ENCODE measurements around the gene CYP4F2.
"Not testable (repeated sequence)": the region's sequence is repeated elsewhere in the genome, so short reads cannot be mapped to it uniquely, and the experiment has no call there.

CYP4F2 gene

GRCh38 chr19:15899561-15899960 lies 1.7 kb upstream of the CYP4F2 start:
- not testable (repeated sequence) for DNase-seq (ENCODE audit: low spot score)

- no peak for DNase-seq (ENCODE audit: low spot score)
These were observed 692 bp downstream of the CYP4F2 start for GRCh38 chr19:15897026-15897737.

GRCh38 chr19:15895876-15896430 lies 1.9 kb downstream of the CYP4F2 start:
- DNase-seq (ENCODE audit: low spot score), result no peak

- no peak for DNase-seq (ENCODE audit: low spot score)
These were observed 3.5 kb downstream of the CYP4F2 start for GRCh38 chr19:15894359-15894758.

GRCh38 chr19:15893477-15893876 lies 4.4 kb downstream of the CYP4F2 start:
- DNase-seq (ENCODE audit: low spot score), result no peak

GRCh38 chr19:15892012-15892411 lies 5.9 kb downstream of the CYP4F2 start:
- DNase-seq (ENCODE audit: low spot score), result no peak

- no peak for DNase-seq (ENCODE audit: low spot score)
These were observed 6.4 kb downstream of the CYP4F2 start for GRCh38 chr19:15891434-15891833.

GRCh38 chr19:15889339-15889738 lies 8.5 kb downstream of the CYP4F2 start:
- DNase-seq (ENCODE audit: low spot score), result not testable (repeated sequence)

GRCh38 chr19:15885919-15886318 lies 12.0 kb downstream of the CYP4F2 start:
- DNase-seq (ENCODE audit: low spot score), result no peak

GRCh38 chr19:15885167-15885566 lies 12.7 kb downstream of the CYP4F2 start:
- DNase-seq (ENCODE audit: low spot score), result no peak

- DNase-seq (ENCODE audit: low spot score), result not testable (repeated sequence)
These were observed 14.5 kb downstream of the CYP4F2 start for GRCh38 chr19:15883329-15883728.

GRCh38 chr19:15874821-15875474 lies 22.9 kb downstream of the CYP4F2 start:
- DNase-seq (ENCODE audit: low spot score), result no peak

- DNase-seq (ENCODE audit: low spot score), result not testable (repeated sequence)
These were observed 24.1 kb downstream of the CYP4F2 start for GRCh38 chr19:15873771-15874170.

GRCh38 chr19:15871570-15871969 lies 26.3 kb downstream of the CYP4F2 start:
- no peak for DNase-seq (ENCODE audit: low spot score)

- no peak for DNase-seq (ENCODE audit: low spot score)
These were observed 28.0 kb downstream of the CYP4F2 start for GRCh38 chr19:15869873-15870272.

GRCh38 chr19:15869109-15869555 lies 28.7 kb downstream of the CYP4F2 start:
- DNase-seq (ENCODE audit: low spot score), result peak; percentile 59

GRCh38 chr19:15866636-15867035 lies 31.2 kb downstream of the CYP4F2 start:
- no peak for DNase-seq (ENCODE audit: low spot score)

- no peak for DNase-seq (ENCODE audit: low spot score)
These were observed 33.0 kb downstream of the CYP4F2 start for GRCh38 chr19:15864824-15865223.

GRCh38 chr19:15863272-15863671 lies 34.6 kb downstream of the CYP4F2 start:
- no peak for DNase-seq (ENCODE audit: low spot score)

GRCh38 chr19:15862444-15862843 lies 35.4 kb downstream of the CYP4F2 start:
- no peak for DNase-seq (ENCODE audit: low spot score)

- DNase-seq (ENCODE audit: low spot score), result no peak
These were observed 37.4 kb downstream of the CYP4F2 start for GRCh38 chr19:15860522-15860921.

GRCh38 chr19:15859187-15859586 lies 38.7 kb downstream of the CYP4F2 start:
- DNase-seq (ENCODE audit: low spot score), result no peak

- no peak for DNase-seq (ENCODE audit: low spot score)
These were observed 47.5 kb downstream of the CYP4F2 start for GRCh38 chr19:15850385-15850784.
